NCI-H1105 treated with DMSO at 0.1 percent for 48 hours (cell line): ENCODE measurements around the gene STEEP1.

Experiments
- DNase-seq: peaks from one replicate; lab custom pipeline; 2025; lab: John Stamatoyannopoulos, UW

The STEEP1 gene

GRCh38 chrX:119488749-119489148, 76.5 kb downstream of the STEEP1 start:
- DNase-seq: peak; percentile 16
